Body of pancreas (tissue), 4 donors: Measurements from ENCODE around the gene ISG20. TPM values are rescaled to one million over a fixed set of nuclear protein-coding genes. Genes with fewer than 3 reads are reported as not detected.

Experiments
- ATAC-seq: fragments of 150-250 bp; one replicate; pipeline ENCODE4 v1.9.1; 2016
- DNase-seq, 4 donors: peaks; one replicate each; pipeline ENCODE4 v3.0.0-alpha.2; 2019
- H3K27ac ChIP-seq, 4 donors: fragments of 200-600 bp; sonication (generic); 1 replicate in 3 of 4; 2 replicates in 1 of 4; pipeline versions ENCODE4 v1.5.1 to v1.6.1; 2016 to 2019; ENCODE audit warnings: mild to moderate bottlenecking in 1 of 4, mixed read lengths in 1 of 4, moderate library complexity in 1 of 4
- H3K27me3 ChIP-seq, 2 donors: fragments of 200-600 bp; sonication (generic); one replicate each; pipeline ENCODE4 v1.6.0; 2016; ENCODE audit warnings: mild to moderate bottlenecking in 1 of 2
- H3K36me3 ChIP-seq, 2 donors: fragments of 200-600 bp; sonication (generic); replicated peaks in 1 of 2; 2 replicates each; pipeline ENCODE4 v1.5.1; 2016; ENCODE audit warnings: low read depth in 2 of 2; ENCODE audit not compliant: insufficient read depth in 1 of 2
- H3K4me1 ChIP-seq: fragments of 200-600 bp; sonication (generic); one replicate; pipeline ENCODE4 v1.6.0; 2016
- H3K4me3 ChIP-seq, 2 donors: fragments of 200-600 bp; sonication (generic); 1 replicate in 1 of 2; 2 replicates in 1 of 2; pipeline ENCODE4 v1.5.1; 2016 to 2019
- H3K9me3 ChIP-seq, 3 donors: fragments of 200-600 bp; sonication (generic); 1 replicate in 2 of 3; 2 replicates in 1 of 3; pipeline ENCODE4 v1.5.1; 2016
- CTCF ChIP-seq, 7 experiments: fragments of 450-650 bp in 4 of 7; fragments of 200-600 bp in 3 of 7; sonication (generic) in 3 of 7; IDR thresholded peaks; one replicate each; pipeline ENCODE4 v1.5.1; 2016 to 2019; ENCODE audit warnings: antibody characterized with exemption in 7 of 7
- POLR2A ChIP-seq, 3 donors: fragments of 450-650 bp; IDR thresholded peaks; one replicate each; pipeline ENCODE4 v1.6.1; 2016; ENCODE audit warnings: antibody characterized with exemption in 3 of 3, mild to moderate bottlenecking in 2 of 3
- WGBS, 2 donors: methylation state at CpG; one replicate each; pipeline ENCODE4 v1.1.5; 2017; 5-methylcytosine and 5-hydroxymethylcytosine counted together
- intact Hi-C: fragments of 100-400 bp; cut with DNase I; formaldehyde crosslinking; loops from one replicate; pipeline ENCODE4 v1.15.1; 2023
- total RNA-seq, 2 donors: library from RNA; depleted of rRNA; stranded (reverse); fragments of >200 nt; gene quantifications; one replicate each; pipeline ENCODE4 v1.1.0, GENCODE V29; 2016

Gene ISG20
- total RNA-seq, 2 donors from 2014 or later: 2.9 to 25.4 TPM

- TF ChIP-seq CTCF (IDR thresholded peaks at IDR 0.05) (no peak), POLR2A (IDR thresholded peaks at IDR 0.05) (no peak)
- 93 to 97% methylated on average over 14 of the region's 14 CpGs for WGBS, 2 donors
- H3K36me3 ChIP-seq: no peaks in the 10 kb centered on the region
- H3K27me3 ChIP-seq: no peaks in the 10 kb centered on the region
- no peak for ATAC-seq
- H3K4me3 ChIP-seq: no peak overlapping the region
- peaks cover 37% of the 10 kb centered on the region for H3K4me1 ChIP-seq
- H3K27ac ChIP-seq: no peak overlapping the region
- intact Hi-C loops: no loop called here
- no peaks in the 10 kb centered on the region for H3K9me3 ChIP-seq
- DNase-seq: peak in 1 of 4 donors; percentile 8
These were observed 6.6 kb downstream of the ISG20 start for GRCh38 chr15:88645171-88646087.

DNA sequence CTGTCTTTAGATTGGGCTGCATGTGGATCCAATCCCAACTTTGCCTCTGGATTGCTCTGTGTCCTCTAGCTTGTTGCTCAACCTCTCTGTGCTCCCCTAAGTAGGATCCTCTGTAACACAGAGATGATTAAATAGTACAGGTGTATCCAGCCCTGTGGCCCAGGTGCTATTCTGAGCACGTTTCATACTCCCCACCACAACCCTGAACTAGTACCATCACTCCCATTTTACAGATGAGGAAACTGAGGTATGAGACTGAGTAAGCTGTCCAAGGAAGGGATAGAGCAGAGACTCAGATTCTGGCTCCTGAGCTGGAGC lies 7.2 kb downstream of the ISG20 start:
- H3K36me3 ChIP-seq: no peaks in the 10 kb centered on the region
- ATAC-seq: no peak
- no peaks in the 10 kb centered on the region for H3K9me3 ChIP-seq
- H3K27me3 ChIP-seq: no peaks in the 10 kb centered on the region
- peaks cover 38% of the 10 kb centered on the region for H3K4me1 ChIP-seq
- WGBS, 2 donors: 78 to 100% methylated on average over 1 of the region's 1 CpG
- H3K4me3 ChIP-seq: no peak overlapping the region
- no peak overlapping the region for H3K27ac ChIP-seq
- DNase-seq: no peak
- no peak for TF ChIP-seq CTCF (IDR thresholded peaks at IDR 0.05)
- TF ChIP-seq POLR2A (IDR thresholded peaks at IDR 0.05): no peak
- intact Hi-C loops: no loop called here

DNA sequence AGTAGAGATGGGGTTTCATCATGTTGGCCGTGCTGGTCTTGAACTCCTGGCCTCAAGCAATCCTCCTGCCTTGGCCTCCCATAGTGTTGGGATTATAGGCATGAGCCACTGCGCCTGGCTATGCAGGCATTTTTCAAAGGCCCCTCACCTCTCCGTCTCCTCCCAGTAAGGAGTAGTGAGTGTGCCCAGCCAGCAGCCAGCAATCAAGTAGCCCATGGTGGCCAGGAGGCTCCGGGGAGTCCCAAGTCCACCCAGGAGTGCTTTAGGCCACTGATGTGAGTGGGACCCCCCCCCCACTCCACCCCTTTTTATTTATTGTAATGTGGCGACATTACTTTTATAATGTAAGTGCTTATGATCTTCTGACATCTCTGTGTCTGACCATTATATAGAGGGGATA lies 8.1 kb downstream of the ISG20 start:
- Histone ChIP-seq H3K27me3 (no peaks in the 10 kb centered on the region), H3K36me3 (no peaks in the 10 kb centered on the region), H3K9me3 (no peaks in the 10 kb centered on the region), H3K27ac (no peak overlapping the region), H3K4me3 (no peak overlapping the region), H3K4me1 (peaks cover 38% of the 10 kb centered on the region)
- peak in 1 of 4 donors; percentile 6 for DNase-seq
- WGBS, 2 donors: 79 to 95% methylated on average over 5 of the region's 5 CpGs
- no peak for TF ChIP-seq CTCF (IDR thresholded peaks at IDR 0.05)
- no peak for TF ChIP-seq POLR2A (IDR thresholded peaks at IDR 0.05)
- no peak for ATAC-seq
- intact Hi-C loops: no loop called here

GRCh38 chr15:88647351-88648105 lies 8.7 kb downstream of the ISG20 start:
- Histone ChIP-seq H3K4me3 (no peak overlapping the region), H3K9me3 (no peaks in the 10 kb centered on the region), H3K36me3 (no peaks in the 10 kb centered on the region), H3K4me1 (peaks cover 38% of the 10 kb centered on the region), H3K27ac (peak overlapping the region in 3 of 4 donors; percentile 27 to 63 (median 41)), H3K27me3 (no peaks in the 10 kb centered on the region)
- intact Hi-C loops: no loop called here
- TF ChIP-seq POLR2A (IDR thresholded peaks at IDR 0.05): no peak
- TF ChIP-seq CTCF (IDR thresholded peaks at IDR 0.05): no peak
- DNase-seq (peak; percentile 77 to 88 (median 82)), ATAC-seq (peak; percentile 84)
- 52 to 53% methylated on average over 9 to 10 of the region's 11 CpGs for WGBS, 2 donors
